ENCODE measurements around the gene CEP95.

DNA sequence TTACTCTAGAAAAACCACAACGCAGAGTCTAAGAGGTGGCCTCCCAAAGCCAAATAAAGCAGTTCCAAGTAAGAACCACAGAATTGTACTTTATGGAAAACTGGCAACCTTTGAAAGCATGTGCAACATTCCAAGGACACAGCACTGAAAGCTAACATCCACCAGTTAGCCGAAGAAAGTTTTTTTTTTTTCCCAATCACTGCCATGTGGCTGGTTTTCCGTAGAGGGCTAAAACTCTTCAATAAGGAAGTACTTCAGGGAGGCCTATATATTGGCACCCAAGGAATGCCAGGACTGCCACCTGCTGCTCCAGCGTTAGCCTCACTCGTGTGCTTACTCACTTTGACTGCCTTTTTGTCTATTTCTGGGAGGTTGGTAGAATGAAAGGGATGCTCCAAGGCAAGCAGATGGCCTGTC, 25.2 kb downstream of the CEP95 start:
- TF ChIP-seq CTCF (IDR thresholded peaks at IDR 0.05; ENCODE audit: low read depth, low read length) (no peak), EZH2phosphoT487 (IDR thresholded peaks at IDR 0.05; ENCODE audit: low read depth) (no peak)
